Measurements from ENCODE around the gene SRP54.
"Not testable (repeated sequence)": the region's sequence is repeated elsewhere in the genome, so short reads cannot be mapped to it uniquely, and the experiment has no call there.

SRP54 gene

GRCh38 chr14:34982421-34983147, at the start of gene SRP54:
TSS of gene SRP54 (plus strand) at chr14:34982992. CDS start at chr14:34996710, 13,718 bp downstream.
- DNase-seq (ENCODE audit: low spot score), result peak; percentile 72

GRCh38 chr14:34933301-34933700, 49.5 kb upstream of the SRP54 start:
- no peak for DNase-seq (ENCODE audit: low spot score)

- DNase-seq (ENCODE audit: low spot score), result no peak
Measured at GRCh38 chr14:34935488-34935887, 47.3 kb upstream of the SRP54 start.

GRCh38 chr14:34937442-34937841, 45.4 kb upstream of the SRP54 start:
- DNase-seq (ENCODE audit: low spot score), result no peak

DNA sequence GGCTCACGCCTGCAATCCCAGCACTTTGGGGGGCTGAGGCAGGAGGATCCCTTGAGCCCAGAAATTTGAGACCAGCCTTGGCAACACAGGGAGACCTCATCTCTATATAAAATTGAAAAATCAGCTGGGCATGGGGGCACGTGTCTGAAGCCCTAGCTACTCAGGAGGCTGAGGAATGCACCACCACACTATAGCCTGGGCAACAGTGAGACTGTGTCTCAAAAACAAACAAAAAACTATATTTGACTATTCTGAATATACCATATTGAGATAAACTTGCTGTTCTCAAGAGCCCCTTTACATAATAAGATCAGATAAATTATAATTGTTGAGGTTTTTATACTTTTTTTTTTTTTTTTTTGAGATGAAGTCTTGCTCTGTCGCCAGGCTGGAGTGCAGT, 44.9 kb upstream of the SRP54 start:
- no peak for DNase-seq (ENCODE audit: low spot score)

- no peak for DNase-seq (ENCODE audit: low spot score)
Measured at GRCh38 chr14:34943506-34943905, 39.3 kb upstream of the SRP54 start.

- no peak for DNase-seq (ENCODE audit: low spot score)
Measured at GRCh38 chr14:34944744-34945143, 38.0 kb upstream of the SRP54 start.

DNA sequence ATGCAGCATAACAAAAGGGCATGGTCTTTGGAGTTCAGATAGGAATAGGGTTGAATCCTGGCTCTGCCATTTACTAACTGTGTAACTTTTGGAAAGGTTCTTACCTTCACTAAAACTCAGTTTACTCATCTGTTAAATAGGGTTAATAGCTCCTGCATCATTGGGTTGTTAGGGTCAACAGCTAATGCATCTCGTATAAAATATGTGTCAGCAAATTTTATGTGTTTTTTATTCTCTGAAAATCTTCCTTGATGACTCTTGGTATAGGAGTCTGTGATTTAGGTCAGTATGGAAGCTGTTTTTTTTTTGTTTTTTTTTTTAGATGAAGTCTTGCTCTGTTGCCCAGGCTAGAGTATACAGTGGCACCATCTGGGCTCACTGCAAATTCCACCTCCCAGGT, 36.1 kb upstream of the SRP54 start:
- no peak for DNase-seq (ENCODE audit: low spot score)

- DNase-seq (ENCODE audit: low spot score), result no peak
Measured at GRCh38 chr14:34951286-34951685, 31.5 kb upstream of the SRP54 start.

GRCh38 chr14:34956931-34957330, 25.9 kb upstream of the SRP54 start:
- DNase-seq (ENCODE audit: low spot score), result no peak

DNA sequence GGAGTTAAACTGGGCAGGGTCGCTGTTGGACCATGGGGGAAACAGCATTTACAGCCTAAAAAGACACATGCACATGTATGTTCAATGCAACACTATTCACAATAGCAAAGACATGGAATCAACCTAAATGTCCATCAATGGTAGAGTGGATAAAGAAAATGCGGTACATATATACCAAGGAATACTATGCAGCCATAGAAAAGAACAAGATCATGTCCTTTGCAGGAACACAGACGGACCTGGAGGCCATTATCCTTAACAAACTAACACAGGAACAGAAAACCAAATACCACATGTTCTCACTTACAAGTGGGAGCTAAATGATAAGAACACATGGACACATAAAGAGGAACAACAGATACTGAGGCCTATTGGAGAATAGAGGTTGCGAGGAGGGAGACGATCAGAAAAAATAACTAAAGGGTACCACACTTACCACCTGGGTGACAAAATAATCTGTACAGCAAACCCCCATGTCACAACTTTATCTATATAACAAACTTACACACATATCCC, 25.0 kb upstream of the SRP54 start:
- no peak for DNase-seq (ENCODE audit: low spot score)

DNA sequence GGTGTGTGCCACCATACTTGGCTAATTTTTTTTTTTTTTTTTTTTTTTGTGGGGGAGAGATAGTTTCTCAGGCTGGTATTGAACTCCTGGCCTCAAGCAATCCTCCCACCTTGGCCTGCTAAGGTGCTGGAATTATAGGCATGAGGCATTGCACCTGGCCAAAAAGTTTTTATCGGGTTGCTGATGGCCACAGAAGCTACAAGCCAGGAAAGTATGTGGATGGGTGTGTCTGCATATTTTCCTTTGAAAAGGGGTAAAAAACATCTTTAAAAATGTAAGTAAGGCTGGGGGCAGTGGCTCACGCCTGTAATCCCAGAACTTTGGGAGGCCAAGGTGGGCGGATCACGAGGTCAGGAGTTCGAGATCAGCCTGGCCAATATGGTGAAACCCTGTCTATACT, 20.7 kb upstream of the SRP54 start:
- not testable (repeated sequence) for DNase-seq (ENCODE audit: low spot score)

- no peak for DNase-seq (ENCODE audit: low spot score)
Measured at GRCh38 chr14:34964977-34965764, 17.6 kb upstream of the SRP54 start.

- no peak for DNase-seq (ENCODE audit: low spot score)
Measured at GRCh38 chr14:34965912-34966311, 16.9 kb upstream of the SRP54 start.

- DNase-seq (ENCODE audit: low spot score), result no peak
Measured at GRCh38 chr14:34966413-34966812, 16.4 kb upstream of the SRP54 start.

- no peak for DNase-seq (ENCODE audit: low spot score)
Measured at GRCh38 chr14:34970665-34971064, 12.1 kb upstream of the SRP54 start.

DNA sequence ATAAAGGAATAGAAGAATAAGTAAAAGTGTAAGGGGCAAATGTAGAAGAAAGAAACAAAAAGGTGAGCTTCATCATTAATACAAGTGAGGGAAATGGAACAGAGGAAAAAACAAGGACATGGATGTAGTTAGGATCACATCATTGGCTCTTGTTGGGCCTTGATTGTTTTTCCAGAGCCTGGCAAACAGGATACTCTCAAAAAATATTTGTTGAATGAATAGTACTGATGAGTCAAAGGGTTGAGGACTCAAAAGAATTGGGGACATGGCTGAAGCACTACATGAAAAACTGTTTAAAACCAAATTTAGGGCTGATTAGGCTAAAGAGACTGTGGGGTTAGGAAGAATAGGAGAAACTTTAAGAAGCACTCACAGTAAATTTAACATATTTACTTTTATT, 11.4 kb upstream of the SRP54 start:
- no peak for DNase-seq (ENCODE audit: low spot score)

DNA sequence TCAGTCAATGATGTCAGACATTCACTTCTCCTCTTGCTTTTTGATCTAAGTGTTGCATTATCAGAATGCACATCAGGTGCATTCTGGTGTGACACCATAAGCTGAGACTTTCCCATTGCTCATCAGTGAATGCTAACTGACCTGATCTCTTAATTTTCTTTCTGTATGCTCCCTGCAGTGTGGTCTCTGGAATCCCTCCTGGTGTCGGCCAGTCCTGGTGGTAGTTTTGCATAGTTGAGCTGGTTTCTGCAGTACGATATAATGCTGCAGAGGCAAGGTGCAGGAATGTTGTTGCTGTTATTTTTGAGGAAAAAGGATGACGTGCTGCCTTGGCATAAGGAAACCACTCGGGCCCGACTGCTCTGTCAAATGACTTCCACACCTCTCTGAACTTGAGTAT, 11.0 kb upstream of the SRP54 start:
- DNase-seq (ENCODE audit: low spot score), result no peak

GRCh38 chr14:34978444-34978843, 4.3 kb upstream of the SRP54 start:
- DNase-seq (ENCODE audit: low spot score), result no peak

DNA sequence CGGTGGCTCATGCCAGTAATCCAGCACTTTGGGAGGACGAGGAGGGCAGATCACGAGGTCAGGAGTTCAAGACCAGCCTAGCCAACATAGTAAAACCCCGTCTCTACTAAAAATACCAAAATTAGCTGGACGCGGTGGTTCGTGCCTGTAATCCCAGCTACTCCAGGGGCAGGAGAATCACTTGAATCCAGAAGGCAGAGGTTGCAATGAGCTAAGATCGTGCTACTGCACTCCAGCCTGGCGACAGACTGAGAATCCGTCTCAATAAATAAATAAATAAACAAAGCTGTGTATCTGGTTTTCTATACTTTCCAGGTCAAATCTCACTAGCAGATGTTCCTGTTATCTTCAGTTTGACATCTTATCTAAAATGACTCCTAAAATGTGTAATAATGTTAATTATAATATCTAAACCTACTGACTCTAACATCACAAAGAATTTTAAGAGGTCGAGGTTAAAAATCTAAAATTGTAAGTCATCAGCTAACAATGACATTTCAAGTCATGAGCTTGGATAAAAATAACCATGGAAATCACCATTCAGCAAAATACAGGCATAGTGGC, 2.4 kb upstream of the SRP54 start:
- no peak for DNase-seq (ENCODE audit: low spot score)

GRCh38 chr14:34981743-34982420, 910 bp upstream of the SRP54 start:
- no peak for DNase-seq (ENCODE audit: low spot score)

DNA sequence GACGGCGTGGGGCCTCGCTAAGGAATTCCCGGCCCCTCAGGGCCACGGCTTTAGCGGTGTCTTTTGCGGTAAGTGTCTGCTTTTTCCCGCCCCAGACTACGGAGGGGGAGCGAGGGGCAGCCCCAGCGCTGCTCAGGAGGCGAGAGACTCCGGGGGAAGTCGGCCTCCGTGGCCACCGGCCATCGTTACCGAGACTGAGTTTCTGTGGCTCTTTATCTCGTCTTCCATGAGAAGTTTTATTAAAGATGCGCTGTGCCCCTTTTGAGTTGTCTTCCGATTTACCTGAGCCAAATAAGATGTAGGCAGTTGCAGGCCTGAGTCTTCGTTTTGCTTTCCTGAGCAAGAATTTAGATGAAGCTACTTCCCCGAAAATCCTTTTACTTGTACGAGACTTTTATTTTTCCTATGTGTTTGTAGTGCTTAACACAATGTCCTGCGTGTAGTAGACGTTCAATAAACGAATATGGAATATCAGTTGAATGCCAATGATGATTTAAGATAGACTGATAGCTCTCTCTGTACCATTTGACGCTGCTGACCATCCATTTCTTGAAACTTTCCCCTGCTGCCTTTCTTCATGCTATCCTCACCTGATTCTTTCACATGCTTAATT, 462 bp downstream of the SRP54 start:
- peak; percentile 4 for DNase-seq (ENCODE audit: low spot score)

All from HuH-7 (cell line).